Neuronal stem cell (in vitro differentiated cells): Measurements from ENCODE around the gene SEMA3D.

Source experiments
- DNase-seq: peaks from one replicate; pipeline ENCODE4 v3.0.0-alpha.2; 2013; ENCODE audit warnings: low spot score
- H2AFZ ChIP-seq: one replicate; pipeline ENCODE4 v1.6.1; 2013; ENCODE audit warnings: mild to moderate bottlenecking, low read length, inconsistent platforms
- H2AK5ac ChIP-seq: 2 replicates; pipeline ENCODE4 v1.6.1; 2013; ENCODE audit warnings: low read depth, mild to moderate bottlenecking, inconsistent platforms, low read length, moderate library complexity, mixed read lengths
- H2BK120ac ChIP-seq: 2 replicates; pipeline ENCODE4 v1.6.1; 2013; ENCODE audit warnings: low read depth, mild to moderate bottlenecking, inconsistent platforms, low read length, moderate library complexity, mixed read lengths
- H2BK12ac ChIP-seq: one replicate; pipeline ENCODE4 v1.6.1; 2013; ENCODE audit warnings: low read length, inconsistent platforms
- H2BK15ac ChIP-seq: 2 replicates; pipeline ENCODE4 v1.6.1; 2013; ENCODE audit warnings: mild to moderate bottlenecking, low read length, inconsistent platforms, mixed read lengths
- H2BK5ac ChIP-seq: one replicate; pipeline ENCODE4 v1.6.1; 2013; ENCODE audit warnings: inconsistent platforms, mild to moderate bottlenecking, low read length, moderate library complexity
- H3K14ac ChIP-seq: one replicate; pipeline ENCODE4 v1.6.1; 2013; ENCODE audit warnings: low read length, inconsistent platforms
- H3K18ac ChIP-seq: 2 replicates; pipeline ENCODE4 v1.6.1; 2013; ENCODE audit warnings: low read length, inconsistent platforms
- H3K23ac ChIP-seq: 2 replicates; pipeline ENCODE4 v1.6.1; 2013; ENCODE audit warnings: low read depth, mild to moderate bottlenecking, mixed read lengths, low read length, inconsistent platforms; ENCODE audit not compliant: poor library complexity
- H3K27ac ChIP-seq: replicated peaks from 3 replicates; pipeline ENCODE4 v1.5.1; 2013; ENCODE audit warnings: low read length, inconsistent platforms
- H3K27me3 ChIP-seq, 3 experiments: 2 replicates each; pipeline ENCODE4 v1.6.1; 2013; ENCODE audit warnings: low read length in 3 of 3, mild to moderate bottlenecking in 2 of 3, inconsistent platforms in 1 of 3, low read depth in 1 of 3, mixed read lengths in 1 of 3, moderate library complexity in 1 of 3; ENCODE audit not compliant: control insufficient read depth in 3 of 3, insufficient read depth in 3 of 3
- H3K36me3 ChIP-seq, 2 donors: replicated peaks in 1 of 2; 2 replicates each; pipeline ENCODE4 v1.6.1; 2013; ENCODE audit warnings: low read length in 2 of 2; ENCODE audit not compliant: control insufficient read depth in 2 of 2, insufficient read depth in 2 of 2
- H3K4ac ChIP-seq: 2 replicates; pipeline ENCODE4 v1.6.1; 2013; ENCODE audit warnings: inconsistent platforms, mild to moderate bottlenecking, low read length, moderate library complexity
- H3K4me1 ChIP-seq, 2 donors: 1 replicate in 1 of 2; 2 replicates in 1 of 2; pipeline ENCODE4 v1.6.1; 2013; ENCODE audit warnings: low read length in 2 of 2, low read depth in 1 of 2; ENCODE audit not compliant: control insufficient read depth in 2 of 2, insufficient read depth in 1 of 2
- H3K4me2 ChIP-seq: one replicate; pipeline ENCODE4 v1.6.1; 2013; ENCODE audit warnings: mild to moderate bottlenecking, low read length, inconsistent platforms; ENCODE audit not compliant: insufficient read depth, poor library complexity, severe bottlenecking
- H3K4me3 ChIP-seq, 2 donors: 2 replicates each; pipeline ENCODE4 v1.5.1; 2013; ENCODE audit warnings: low read length in 2 of 2, mild to moderate bottlenecking in 2 of 2, inconsistent platforms in 1 of 2, moderate library complexity in 1 of 2
- H3K79me1 ChIP-seq: one replicate; pipeline ENCODE4 v1.6.1; 2013; ENCODE audit warnings: low read depth, mild to moderate bottlenecking, inconsistent platforms, low read length, moderate library complexity
- H3K9ac ChIP-seq: one replicate; pipeline ENCODE4 v1.6.1; 2013; ENCODE audit warnings: mild to moderate bottlenecking, low read depth, low read length, inconsistent platforms; ENCODE audit not compliant: poor library complexity
- H3K9me3 ChIP-seq, 2 donors: replicated peaks in 1 of 2; 2 replicates each; pipeline versions ENCODE3 to v1.6.1; 2013; ENCODE audit warnings: low read length in 2 of 2, mild to moderate bottlenecking in 2 of 2, inconsistent platforms in 1 of 2, low read depth in 1 of 2, mixed read lengths in 1 of 2, moderate library complexity in 1 of 2; ENCODE audit not compliant: control insufficient read depth in 2 of 2, insufficient read depth in 1 of 2
- H4K8ac ChIP-seq: one replicate; pipeline ENCODE4 v1.6.1; 2013; ENCODE audit warnings: low read depth, mild to moderate bottlenecking, inconsistent platforms, low read length, moderate library complexity
- H4K91ac ChIP-seq: one replicate; pipeline ENCODE4 v1.6.1; 2013; ENCODE audit warnings: low read length, low read depth, mild to moderate bottlenecking, inconsistent platforms; ENCODE audit not compliant: poor library complexity
- WGBS, 2 donors: extraction: QIAGEN DNeasy Blood & Tissue Kit; methylation state at CpG; one replicate each; pipeline ENCODE4 v1.1.7; 2013; ENCODE audit warnings: missing lambda C conversion rate in 2 of 2, mixed read lengths in 1 of 2; ENCODE audit not compliant: insufficient read length in 2 of 2, insufficient replicate concordance in 1 of 2; ENCODE audit errors: extremely low coverage in 2 of 2; 5-methylcytosine and 5-hydroxymethylcytosine counted together

The SEMA3D gene

GRCh38 chr7:85021101-85021704 is 165.7 kb downstream of the SEMA3D start:
- Histone ChIP-seq H3K4me3 (no peak overlapping the region), H3K79me1 (no peaks in the 10 kb centered on the region), H3K27ac (no peak overlapping the region), H4K8ac (no peak overlapping the region), H3K4me2 (no peak overlapping the region), H3K23ac (no peak overlapping the region), H3K27me3 (no peaks in the 10 kb centered on the region), H3K4ac (no peak overlapping the region), H3K18ac (no peak overlapping the region), H3K4me1 (peaks cover 4% of the 10 kb centered on the region in 2 donors), H2AK5ac (no peak overlapping the region), H4K91ac (no peak overlapping the region), H2BK12ac (no peak overlapping the region), H3K9ac (no peak overlapping the region), H2BK15ac (no peak overlapping the region), H2BK5ac (no peak overlapping the region), H2BK120ac (no peak overlapping the region), H2AFZ (no peak overlapping the region), H3K36me3 (no peaks in the 10 kb centered on the region), H3K9me3 (no peaks in the 10 kb centered on the region), H3K14ac (no peak overlapping the region)
- WGBS, 2 donors: 100% methylated on average over 1 of the region's 4 CpGs; no CpG with 5 or more reads in 1 of the 2 donors
- no peak for DNase-seq

- Histone ChIP-seq H3K4me1 (peaks cover 4 to 5% of the 10 kb centered on the region in 2 donors), H2BK12ac (no peak overlapping the region), H3K27ac (no peak overlapping the region), H3K79me1 (no peaks in the 10 kb centered on the region), H3K4me3 (no peak overlapping the region), H2BK5ac (no peak overlapping the region), H3K9me3 (no peaks in the 10 kb centered on the region), H3K4ac (no peak overlapping the region), H2AK5ac (no peak overlapping the region), H3K9ac (no peak overlapping the region), H3K4me2 (no peak overlapping the region), H3K18ac (no peak overlapping the region), H4K8ac (no peak overlapping the region), H2AFZ (no peak overlapping the region), H3K27me3 (no peaks in the 10 kb centered on the region), H2BK15ac (no peak overlapping the region), H3K23ac (no peak overlapping the region), H4K91ac (no peak overlapping the region), H2BK120ac (no peak overlapping the region), H3K36me3 (no peaks in the 10 kb centered on the region), H3K14ac (no peak overlapping the region)
- no peak for DNase-seq
- WGBS, 2 donors: no CpG with 5 or more reads among the region's 3 CpGs
Measured at GRCh38 chr7:85019778-85020177, 167.1 kb downstream of the SEMA3D start.

- H3K9ac ChIP-seq: no peak overlapping the region
- no peak overlapping the region for H3K4ac ChIP-seq
- peaks cover 4 to 5% of the 10 kb centered on the region in 2 donors for H3K4me1 ChIP-seq
- no peak overlapping the region for H2BK12ac ChIP-seq
- WGBS, 2 donors: no CpG with 5 or more reads among the region's 1 CpG
- H2BK5ac ChIP-seq: no peak overlapping the region
- H3K18ac ChIP-seq: no peak overlapping the region
- no peak overlapping the region for H3K23ac ChIP-seq
- no peak overlapping the region for H3K27ac ChIP-seq
- no peak overlapping the region for H4K8ac ChIP-seq
- no peaks in the 10 kb centered on the region for H3K79me1 ChIP-seq
- no peak overlapping the region for H3K14ac ChIP-seq
- H2BK120ac ChIP-seq: no peak overlapping the region
- H3K4me3 ChIP-seq: no peak overlapping the region
- H3K9me3 ChIP-seq: no peaks in the 10 kb centered on the region
- no peak overlapping the region for H3K4me2 ChIP-seq
- no peaks in the 10 kb centered on the region for H3K27me3 ChIP-seq
- DNase-seq: no peak
- no peaks in the 10 kb centered on the region for H3K36me3 ChIP-seq
- H2AFZ ChIP-seq: no peak overlapping the region
- no peak overlapping the region for H2BK15ac ChIP-seq
- no peak overlapping the region for H4K91ac ChIP-seq
- H2AK5ac ChIP-seq: no peak overlapping the region
Measured at GRCh38 chr7:85019176-85019575, 167.7 kb downstream of the SEMA3D start.

GRCh38 chr7:85018498-85018897 is 168.4 kb downstream of the SEMA3D start:
- no peak overlapping the region for H2AK5ac ChIP-seq
- H3K14ac ChIP-seq: no peak overlapping the region
- no peaks in the 10 kb centered on the region for H3K27me3 ChIP-seq
- H3K18ac ChIP-seq: no peak overlapping the region
- H3K4me2 ChIP-seq: no peak overlapping the region
- H3K9me3 ChIP-seq: no peaks in the 10 kb centered on the region
- no peak overlapping the region for H2BK120ac ChIP-seq
- no peak overlapping the region for H3K23ac ChIP-seq
- H3K4me1 ChIP-seq: peaks cover 4 to 5% of the 10 kb centered on the region in 2 donors
- no peak overlapping the region for H3K27ac ChIP-seq
- H2BK15ac ChIP-seq: no peak overlapping the region
- no peak overlapping the region for H3K4me3 ChIP-seq
- H4K91ac ChIP-seq: no peak overlapping the region
- no peak overlapping the region for H3K9ac ChIP-seq
- WGBS, 2 donors: no CpG with 5 or more reads among the region's 1 CpG
- no peaks in the 10 kb centered on the region for H3K79me1 ChIP-seq
- no peak for DNase-seq
- no peaks in the 10 kb centered on the region for H3K36me3 ChIP-seq
- H3K4ac ChIP-seq: no peak overlapping the region
- H2AFZ ChIP-seq: no peak overlapping the region
- H2BK5ac ChIP-seq: no peak overlapping the region
- H2BK12ac ChIP-seq: no peak overlapping the region
- H4K8ac ChIP-seq: no peak overlapping the region
